Measurements from ENCODE around the gene TMPRSS13.

GRCh38 chr11:117941163-117941707 lies 12.0 kb upstream of the TMPRSS13 start:
- TF ChIP-seq, protein P1, sequence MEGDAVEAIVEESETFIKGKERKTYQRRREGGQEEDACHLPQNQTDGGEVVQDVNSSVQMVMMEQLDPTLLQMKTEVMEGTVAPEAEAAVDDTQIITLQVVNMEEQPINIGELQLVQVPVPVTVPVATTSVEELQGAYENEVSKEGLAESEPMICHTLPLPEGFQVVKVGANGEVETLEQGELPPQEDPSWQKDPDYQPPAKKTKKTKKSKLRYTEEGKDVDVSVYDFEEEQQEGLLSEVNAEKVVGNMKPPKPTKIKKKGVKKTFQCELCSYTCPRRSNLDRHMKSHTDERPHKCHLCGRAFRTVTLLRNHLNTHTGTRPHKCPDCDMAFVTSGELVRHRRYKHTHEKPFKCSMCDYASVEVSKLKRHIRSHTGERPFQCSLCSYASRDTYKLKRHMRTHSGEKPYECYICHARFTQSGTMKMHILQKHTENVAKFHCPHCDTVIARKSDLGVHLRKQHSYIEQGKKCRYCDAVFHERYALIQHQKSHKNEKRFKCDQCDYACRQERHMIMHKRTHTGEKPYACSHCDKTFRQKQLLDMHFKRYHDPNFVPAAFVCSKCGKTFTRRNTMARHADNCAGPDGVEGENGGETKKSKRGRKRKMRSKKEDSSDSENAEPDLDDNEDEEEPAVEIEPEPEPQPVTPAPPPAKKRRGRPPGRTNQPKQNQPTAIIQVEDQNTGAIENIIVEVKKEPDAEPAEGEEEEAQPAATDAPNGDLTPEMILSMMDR (IDR thresholded peaks at IDR 0.05) = no peak
- no peak for TF ChIP-seq POLR2A (IDR thresholded peaks at IDR 0.05)

Measured in esophagus squamous epithelium (tissue), 4 donors.